Neural cell (in vitro differentiated cells): ENCODE results near the gene MAPK8.

Experiments used
- CTCF ChIP-seq: fragments of 450-650 bp; IDR thresholded peaks from 2 replicates; pipeline ENCODE4 v1.5.1; 2014; ENCODE audit warnings: antibody characterized with exemption, mild to moderate bottlenecking, moderate library complexity; ENCODE audit not compliant: poor library complexity, severe bottlenecking
- EZH2 ChIP-seq: fragments of 200-600, 300-800 bp; shearing (Covaris generic), sonication (generic); IDR thresholded peaks from 2 replicates; pipeline ENCODE4 v1.6.1; 2014; ENCODE audit warnings: antibody characterized with exemption, low read length, borderline replicate concordance, mild to moderate bottlenecking; ENCODE audit not compliant: insufficient read depth, poor library complexity, severe bottlenecking
- POLR2AphosphoS5 ChIP-seq: IDR thresholded peaks from 2 replicates; pipeline ENCODE4 v1.6.1; 2012
- SMC3 ChIP-seq: fragments of 450-650 bp; conservative IDR thresholded peaks from 2 replicates; pipeline ENCODE4 v1.6.1; 2014; ENCODE audit warnings: antibody characterized with exemption, mild to moderate bottlenecking, moderate library complexity; ENCODE audit not compliant: poor library complexity
- TAF1 ChIP-seq: IDR thresholded peaks from 2 replicates; pipeline ENCODE4 v1.6.1; 2012; ENCODE audit warnings: low read depth

DNA sequence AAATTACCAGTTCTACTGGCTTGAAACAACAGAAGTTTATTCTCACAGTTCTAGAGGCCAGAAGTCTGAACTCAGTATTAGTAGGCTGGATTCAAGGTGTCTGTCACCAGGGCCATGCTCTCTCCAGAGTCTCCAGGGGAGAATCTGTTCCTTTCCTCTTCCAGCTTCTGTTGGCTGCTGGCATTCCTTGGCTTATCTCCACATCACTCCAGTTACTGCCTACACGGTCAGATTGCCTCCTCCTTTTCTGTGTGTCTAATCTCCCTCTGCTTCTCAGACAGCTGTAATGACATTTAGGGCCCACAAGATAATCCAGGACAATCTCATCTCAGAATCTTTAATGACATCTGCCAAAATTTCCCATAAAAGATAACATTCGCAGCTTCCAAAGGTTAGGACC lies 36.6 kb downstream of the MAPK8 start:
- TF ChIP-seq SMC3 (no peak), CTCF (no peak), POLR2AphosphoS5 (no peak), EZH2 (no peak), TAF1 (no peak)
